Progenitor cell of endocrine pancreas (in vitro differentiated cells): ENCODE data around the gene SLC22A25. TPM values are rescaled to one million over a fixed set of nuclear protein-coding genes. Genes with fewer than 3 reads are reported as not detected.
A peak's percentile ranks its signal among the peaks of the same experiment; 100 is the strongest.

Experiments used
- DNase-seq: peaks from one replicate; pipeline ENCODE4 v3.0.0; 2021; ENCODE audit warnings: low spot score; ENCODE audit not compliant: unreplicated experiment
- H3K27ac Mint-ChIP-seq: 2 replicates; pipeline ENCODE4 v1.8.0; 2021; ENCODE audit warnings: mild to moderate bottlenecking, moderate library complexity, mixed read lengths
- H3K27me3 Mint-ChIP-seq: 2 replicates; pipeline ENCODE4 v1.8.0; 2021; ENCODE audit warnings: mixed read lengths
- H3K36me3 Mint-ChIP-seq: 2 replicates; pipeline ENCODE4 v1.8.0; 2022; ENCODE audit warnings: mixed read lengths; ENCODE audit not compliant: insufficient read depth
- H3K4me1 Mint-ChIP-seq: 2 replicates; pipeline ENCODE4 v1.8.0; 2021; ENCODE audit warnings: low read depth, mixed read lengths
- H3K4me3 Mint-ChIP-seq: 2 replicates; pipeline ENCODE4 v1.8.0; 2021; ENCODE audit warnings: low read depth, mild to moderate bottlenecking, moderate library complexity, mixed read lengths
- H3K9me3 Mint-ChIP-seq: 2 replicates; pipeline ENCODE4 v1.8.0; 2021; ENCODE audit warnings: low read depth, mixed read lengths
- CTCF ChIP-seq: fragments of 200-600 bp; sonication (generic); IDR thresholded peaks from one replicate; pipeline ENCODE4 v1.5.0; 2021; ENCODE audit warnings: antibody characterized with exemption, mild to moderate bottlenecking; ENCODE audit not compliant: unreplicated experiment
- total RNA-seq: library from RNA; stranded (reverse); gene quantifications from 2 replicates; pipeline ENCODE4 v1.2.1, GENCODE V29; 2021

SLC22A25 gene
- total RNA-seq, 1 donor from 2014 or later = not detected

GRCh38 chr11:63229815-63230214 is 13.6 kb downstream of the SLC22A25 start:
- no peak for TF ChIP-seq CTCF
- no peak overlapping the region for H3K4me3 Mint-ChIP-seq
- DNase-seq = no peak
- H3K9me3 Mint-ChIP-seq = peaks cover 16% of the 10 kb centered on the region
- H3K27me3 Mint-ChIP-seq = no peaks in the 10 kb centered on the region
- peaks cover 10% of the 10 kb centered on the region for H3K4me1 Mint-ChIP-seq
- no peak overlapping the region for H3K27ac Mint-ChIP-seq
- no peaks in the 10 kb centered on the region for H3K36me3 Mint-ChIP-seq

- no peak overlapping the region for H3K4me3 Mint-ChIP-seq
- TF ChIP-seq CTCF = no peak
- no peak for DNase-seq
- no peaks in the 10 kb centered on the region for H3K27me3 Mint-ChIP-seq
- H3K36me3 Mint-ChIP-seq = no peaks in the 10 kb centered on the region
- H3K27ac Mint-ChIP-seq = no peak overlapping the region
- peaks cover 10% of the 10 kb centered on the region for H3K4me1 Mint-ChIP-seq
- H3K9me3 Mint-ChIP-seq = peaks cover 4% of the 10 kb centered on the region
Measured at GRCh38 chr11:63227521-63228107, 15.8 kb downstream of the SLC22A25 start.

DNA sequence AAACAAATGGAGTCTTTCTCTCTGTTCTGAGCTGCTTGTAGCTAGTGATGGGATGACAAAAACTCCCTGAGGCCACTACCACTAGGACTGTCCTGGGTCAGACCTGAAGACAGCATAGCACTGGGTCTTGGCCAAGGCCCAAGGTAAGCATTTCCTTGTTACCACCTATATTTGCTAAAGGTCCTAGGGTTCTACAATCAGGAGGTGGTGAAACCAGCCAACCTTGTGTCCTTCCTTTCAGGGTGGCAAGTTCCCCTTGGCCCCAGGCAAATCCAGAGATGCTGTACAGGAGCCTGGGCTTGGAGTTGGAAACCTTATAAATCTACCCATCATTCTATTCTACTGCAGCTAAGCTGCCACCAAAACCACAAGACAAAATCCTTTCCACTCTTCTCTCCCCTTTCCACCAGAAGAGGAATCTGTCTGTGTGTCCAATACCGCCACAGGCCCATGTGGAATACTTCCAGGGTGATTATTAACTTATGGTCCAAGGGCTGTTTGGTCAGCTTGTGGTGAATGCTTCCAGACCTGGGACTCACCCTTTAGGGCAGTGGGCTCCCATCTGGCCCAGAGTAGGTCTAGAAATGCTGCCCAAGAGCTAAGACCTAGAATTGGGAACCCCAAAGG is 16.8 kb downstream of the SLC22A25 start:
- Mint-ChIP-seq H3K9me3 (peaks cover 10% of the 10 kb centered on the region), H3K27ac (no peak overlapping the region), H3K4me3 (no peak overlapping the region), H3K27me3 (no peaks in the 10 kb centered on the region), H3K4me1 (peaks cover 10% of the 10 kb centered on the region), H3K36me3 (no peaks in the 10 kb centered on the region)
- no peak for TF ChIP-seq CTCF
- no peak for DNase-seq

DNA sequence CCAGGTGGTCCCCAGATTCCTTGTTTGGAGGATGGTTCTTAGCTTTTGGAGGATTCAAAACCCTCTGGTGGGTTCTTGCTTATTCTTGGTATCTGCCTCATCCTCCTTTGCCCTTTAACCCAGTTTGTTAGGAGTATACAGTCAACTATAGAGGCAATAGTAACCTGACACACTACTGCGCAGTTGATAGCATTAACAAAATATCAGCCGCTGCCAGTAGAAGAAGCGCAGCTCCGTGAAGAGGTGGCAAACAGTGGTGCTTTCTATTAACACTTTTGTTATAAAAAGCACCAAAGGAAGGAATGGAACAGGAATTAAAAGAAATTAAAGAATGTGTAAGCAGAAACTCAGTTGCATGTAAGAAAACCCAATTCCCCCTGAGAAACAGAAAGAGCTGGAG is 29.3 kb downstream of the SLC22A25 start:
- DNase-seq = no peak
- H3K4me3 Mint-ChIP-seq = peak overlapping the region; percentile 36
- no peak for TF ChIP-seq CTCF
- peaks cover 6% of the 10 kb centered on the region for H3K9me3 Mint-ChIP-seq
- H3K27me3 Mint-ChIP-seq = no peaks in the 10 kb centered on the region
- H3K36me3 Mint-ChIP-seq = peaks cover 3% of the 10 kb centered on the region
- H3K27ac Mint-ChIP-seq = peak overlapping the region; percentile 93
- peaks cover 31% of the 10 kb centered on the region for H3K4me1 Mint-ChIP-seq

DNA sequence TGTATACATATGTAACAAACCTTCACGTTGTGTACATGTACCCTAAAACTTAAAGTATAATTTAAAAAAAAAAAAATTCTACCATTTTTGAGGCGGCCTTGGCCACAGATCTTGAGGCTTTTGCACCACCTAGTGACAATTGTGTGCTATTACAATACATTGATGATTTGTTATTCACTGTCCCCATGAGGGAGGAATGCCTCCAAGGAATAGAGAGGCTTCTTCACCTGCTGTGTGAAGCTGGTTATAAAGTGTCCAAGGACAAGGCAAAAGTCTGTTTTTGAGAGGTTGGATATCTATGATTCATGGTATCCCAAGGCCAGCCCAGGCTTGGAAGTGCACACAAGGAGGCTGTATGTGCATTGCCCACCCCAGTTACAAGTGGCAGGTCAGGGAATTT is 30.7 kb downstream of the SLC22A25 start:
- Mint-ChIP-seq H3K9me3 (peaks cover 18% of the 10 kb centered on the region), H3K36me3 (peaks cover 8% of the 10 kb centered on the region), H3K27ac (peak overlapping the region; percentile 77), H3K27me3 (no peaks in the 10 kb centered on the region), H3K4me1 (peaks cover 31% of the 10 kb centered on the region), H3K4me3 (no peak overlapping the region)
- peak; percentile 57 for TF ChIP-seq CTCF
- no peak for DNase-seq
